Mammary epithelial cell (primary cell): ENCODE results near the gene FCRL5.

Experiments
- CTCF ChIP-seq, 2 donors: IDR thresholded peaks in 1 of 2; conservative IDR thresholded peaks in 1 of 2; 2 replicates each; pipeline ENCODE4 v1.5.1; 2011 to 2012; ENCODE audit warnings: inconsistent platforms in 2 of 2, low read length in 2 of 2, mild to moderate bottlenecking in 2 of 2, control low read depth in 1 of 2, low read depth in 1 of 2; ENCODE audit not compliant: insufficient read depth in 1 of 2; ENCODE audit errors: extremely low read depth in 1 of 2
- EZH2 ChIP-seq: IDR thresholded peaks from 2 replicates; pipeline ENCODE4 v1.6.1; 2012; ENCODE audit warnings: low read length, inconsistent platforms, borderline replicate concordance

GRCh38 chr1:157469300-157469699, 83.0 kb downstream of the FCRL5 start:
- TF ChIP-seq CTCF (conservative IDR thresholded peaks at IDR 0.05 in 1 of 2, IDR thresholded peaks at IDR 0.05 in 1 of 2; ENCODE audit: extremely low read depth in 1 of 2, insufficient read depth in 1 of 2, low read depth in 1 of 2, low read length in 2 of 2) (no peak), EZH2 (no peak)
